Right ventricle myocardium inferior (tissue), 1 donor: ENCODE data around the gene ERC1. TPM values are rescaled to one million over a fixed set of nuclear protein-coding genes. Genes with fewer than 3 reads are reported as not detected.
"Not testable (repeated sequence)": the region's sequence is repeated elsewhere in the genome, so short reads cannot be mapped to it uniquely, and the experiment has no call there.

Source experiments
- ATAC-seq: fragments of 200-7000 bp; cut with Tn5 transposase; one replicate; pipeline ENCODE4 v1.9.1; 2020; ENCODE audit warnings: mild to moderate bottlenecking, moderate library complexity
- DNase-seq: peaks from one replicate; pipeline ENCODE4 v3.0.0; 2021; ENCODE audit errors: missing footprints
- intact Hi-C: fragments of 100-400 bp; cut with DNase I; formaldehyde crosslinking; loops from one replicate; pipeline ENCODE4 v1.11.0; 2022
- total RNA-seq: library from RNA; stranded (reverse); fragmentation: NEBNext Ultra II Directional; extraction: Animal tissue kit (Norgen Biotek cat#: 25700); gene quantifications from one replicate; pipeline ENCODE4 v1.2.1, GENCODE V29; 2021
- donor health status: DM: no; HTN: yes; CAD: no; lungs with severe emphysema.

Gene ERC1
- total RNA-seq, 1 donor from 2014 or later, result 43.1 TPM

DNA sequence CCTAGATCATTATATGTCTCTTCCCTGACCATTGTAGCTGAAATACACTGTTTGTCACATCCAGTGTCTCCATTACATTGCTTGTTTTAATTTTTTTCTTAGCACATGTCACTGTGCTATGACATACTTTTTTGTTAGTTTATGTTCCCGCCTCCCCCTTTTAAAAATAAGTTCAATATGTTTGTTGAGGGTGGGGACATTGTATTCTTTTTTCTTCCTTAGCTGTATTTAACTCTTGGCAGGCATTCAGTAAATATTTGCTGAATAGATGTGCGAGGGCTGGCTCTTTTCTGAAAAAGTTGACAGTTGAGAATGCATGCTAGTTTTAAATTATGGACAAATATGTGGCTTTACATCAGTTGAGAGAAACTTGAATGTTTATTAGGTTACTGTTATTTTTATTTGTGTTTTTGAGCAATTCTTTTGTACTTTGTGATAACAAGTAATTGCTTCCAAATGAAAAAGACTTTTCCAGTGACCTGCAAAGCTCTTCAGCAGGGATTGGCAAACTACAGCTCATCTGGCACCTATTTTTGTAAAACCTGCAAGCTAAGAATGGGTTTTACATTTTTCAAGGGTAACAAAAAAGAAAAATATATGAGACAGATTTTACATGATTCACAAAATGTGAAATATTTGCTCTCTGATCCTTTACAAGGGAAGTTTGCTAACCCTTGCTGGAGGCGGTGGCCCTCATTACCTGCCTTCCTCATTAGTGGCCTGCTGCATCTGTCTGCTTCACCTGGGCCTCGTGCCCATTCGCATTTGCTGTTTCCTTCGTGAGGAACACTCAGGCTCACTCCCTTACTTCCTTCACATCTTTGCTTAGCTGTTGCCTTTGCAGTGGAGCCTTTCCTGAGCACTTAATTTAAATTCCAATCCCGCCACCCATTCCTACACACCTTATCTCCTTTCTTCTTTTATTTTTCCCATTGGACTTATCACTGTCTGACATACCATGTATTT is 229.4 kb downstream of the ERC1 start:
- intact Hi-C loops, result no loop called here
- DNase-seq (no peak), ATAC-seq (no peak)

DNA sequence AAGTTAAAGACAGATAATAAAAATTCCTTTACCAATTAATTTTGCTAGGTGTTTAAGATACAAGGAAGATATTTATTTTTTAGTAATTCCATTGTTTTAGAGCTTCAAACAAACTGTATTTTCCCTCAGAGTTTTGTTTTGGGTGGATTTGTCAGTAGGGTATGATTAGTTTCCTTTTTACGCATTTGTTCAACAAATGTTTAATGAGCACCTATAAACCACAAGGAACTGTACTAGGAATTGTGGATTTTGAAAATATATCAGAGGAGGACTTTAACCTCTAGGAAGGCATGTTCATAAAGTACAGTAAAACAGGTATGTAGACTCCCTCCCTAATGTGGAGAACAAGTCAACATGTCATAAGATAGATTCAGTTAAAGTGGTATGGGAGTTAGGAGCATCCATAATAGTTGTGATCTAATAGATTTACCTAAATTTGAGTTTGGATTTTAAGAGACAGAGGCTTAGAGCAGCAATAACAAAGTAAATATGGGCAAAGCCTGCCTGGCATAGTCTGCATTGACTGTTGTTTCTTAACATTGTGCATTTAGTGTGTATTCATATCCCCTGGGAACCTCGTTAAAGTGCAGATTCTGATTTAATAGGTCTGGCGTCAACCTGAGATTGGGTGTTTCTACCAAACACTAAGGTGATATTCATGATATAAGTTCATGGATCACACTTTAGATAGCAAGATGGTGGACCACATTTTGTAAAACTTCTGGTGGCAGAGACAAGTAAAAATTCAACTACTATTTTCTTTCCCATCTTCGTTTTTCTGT is 232.0 kb downstream of the ERC1 start:
- intact Hi-C loops, result no loop called here
- no peak for ATAC-seq
- DNase-seq, result no peak

DNA sequence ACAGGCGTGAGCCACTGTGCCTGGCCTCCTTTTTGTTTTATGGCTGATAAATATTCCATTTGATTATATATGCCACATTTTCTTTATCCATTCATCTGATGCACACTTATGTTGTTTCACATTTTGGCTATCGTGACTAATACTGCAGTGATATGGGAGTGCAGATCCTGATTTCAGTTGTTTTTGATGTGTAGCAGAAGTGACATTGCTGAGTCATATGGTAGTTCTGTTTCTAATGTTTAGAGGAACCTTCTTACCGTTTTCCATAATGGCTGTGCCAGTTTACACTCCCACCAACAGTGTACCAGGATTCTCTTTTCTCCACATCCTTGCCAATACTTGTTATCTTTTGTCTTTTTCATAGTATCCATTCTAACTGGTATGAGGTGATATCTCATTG is 235.9 kb downstream of the ERC1 start:
- ATAC-seq (no peak), DNase-seq (no peak)
- intact Hi-C loops, result no loop called here

DNA sequence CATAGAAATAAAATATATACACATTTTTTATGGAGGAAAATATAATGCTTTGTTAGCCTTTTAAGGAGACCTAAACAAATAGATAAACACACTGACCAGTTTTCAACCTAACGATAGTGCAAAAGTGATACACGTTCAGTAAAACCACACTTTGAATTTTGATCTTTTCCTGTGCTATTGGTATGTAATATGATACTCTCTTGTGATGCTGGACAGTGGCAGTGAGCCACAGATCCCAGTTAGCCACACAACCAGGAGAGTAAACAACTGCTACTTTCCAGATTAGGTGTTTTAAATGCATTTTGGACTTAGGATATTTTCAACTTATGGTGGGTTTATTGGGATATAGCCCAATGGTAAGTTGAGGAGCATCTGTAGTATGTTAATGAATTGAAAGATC is 243.1 kb downstream of the ERC1 start:
- no peak for ATAC-seq
- DNase-seq, result no peak
- intact Hi-C loops, result no loop called here

DNA sequence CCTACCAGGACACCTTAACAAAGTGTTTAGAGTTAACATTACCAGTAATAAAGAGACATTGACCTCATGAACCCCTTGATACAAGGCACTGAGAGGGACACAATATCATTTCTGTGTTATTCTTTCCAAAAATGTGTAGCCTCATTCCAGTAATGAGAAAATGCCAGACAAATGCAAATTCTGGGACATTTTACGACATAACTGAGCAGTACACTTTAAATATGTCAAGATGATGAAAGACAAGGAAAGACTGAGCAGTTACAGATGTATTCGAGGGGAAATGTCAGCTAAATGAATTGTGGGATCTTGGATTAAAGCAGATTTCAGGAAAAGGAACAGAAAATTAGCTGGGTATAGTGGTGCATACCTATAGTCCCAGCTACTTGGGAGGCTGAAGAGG is 255.6 kb downstream of the ERC1 start:
- DNase-seq (no peak), ATAC-seq (no peak)
- intact Hi-C loops, result no loop called here

DNA sequence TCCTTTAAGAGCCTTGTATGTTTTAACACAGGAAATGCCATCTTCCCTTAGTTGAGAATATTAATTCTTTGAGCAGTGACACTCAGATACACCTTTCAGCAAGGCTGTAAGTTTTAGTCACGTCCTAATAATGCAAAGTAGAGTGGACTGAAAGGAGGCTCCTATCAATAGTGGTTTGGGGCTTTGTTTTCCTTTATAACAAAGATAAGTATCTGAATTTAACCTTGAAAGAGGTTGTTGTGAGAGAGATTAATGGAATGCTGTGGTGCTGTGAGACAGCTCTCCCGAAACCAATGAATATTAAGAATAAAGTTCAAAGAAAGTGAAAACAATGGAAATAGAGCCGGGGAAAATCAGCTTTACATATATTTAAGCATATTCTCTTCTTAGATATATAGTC is 259.6 kb downstream of the ERC1 start:
- DNase-seq, result no peak
- intact Hi-C loops, result no loop called here
- ATAC-seq, result no peak

DNA sequence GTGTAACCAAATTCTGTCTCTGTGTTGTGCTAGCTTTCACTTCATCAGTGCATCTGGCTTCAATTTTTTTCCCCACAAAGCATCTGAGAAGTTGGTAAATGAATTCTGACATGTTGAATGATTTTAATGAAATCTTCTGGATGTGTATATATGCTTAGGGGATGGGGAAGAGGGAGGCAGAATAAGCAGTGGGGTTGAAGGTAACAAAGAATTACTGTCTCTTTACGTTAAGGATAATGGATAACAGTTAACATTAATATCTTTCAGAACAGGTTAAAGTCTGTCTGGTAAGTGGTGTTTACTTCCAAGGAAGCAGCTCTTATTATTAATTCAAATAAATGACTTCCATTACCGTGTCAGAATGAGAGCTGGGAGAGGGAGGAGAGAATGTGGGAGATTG is 261.7 kb downstream of the ERC1 start:
- intact Hi-C loops, result no loop called here
- no peak for ATAC-seq

DNA sequence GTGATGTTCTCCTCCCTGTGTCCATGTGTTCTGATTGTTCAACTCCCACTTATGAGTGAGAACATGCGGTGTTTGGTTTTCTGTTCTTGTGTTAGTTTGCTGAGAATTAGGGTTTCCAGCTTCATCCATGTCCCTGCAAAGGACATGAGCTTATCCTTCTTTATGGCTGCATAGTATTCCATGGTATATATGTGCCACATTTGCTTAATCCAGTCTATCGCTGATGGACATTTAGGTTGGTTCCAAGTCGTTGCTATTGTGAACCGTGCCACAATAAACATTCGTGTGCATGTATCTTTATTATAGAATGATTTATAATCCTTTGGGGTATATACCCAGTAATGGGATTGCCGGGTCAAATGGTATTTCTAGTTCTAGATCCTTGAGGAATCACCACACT is 264.1 kb downstream of the ERC1 start:
- ATAC-seq, intact Hi-C loops, DNase-seq: not testable (repeated sequence)

More for the DNA sequence above, 261.7 kb downstream of the ERC1 start:
- DNase-seq, result no peak

DNA sequence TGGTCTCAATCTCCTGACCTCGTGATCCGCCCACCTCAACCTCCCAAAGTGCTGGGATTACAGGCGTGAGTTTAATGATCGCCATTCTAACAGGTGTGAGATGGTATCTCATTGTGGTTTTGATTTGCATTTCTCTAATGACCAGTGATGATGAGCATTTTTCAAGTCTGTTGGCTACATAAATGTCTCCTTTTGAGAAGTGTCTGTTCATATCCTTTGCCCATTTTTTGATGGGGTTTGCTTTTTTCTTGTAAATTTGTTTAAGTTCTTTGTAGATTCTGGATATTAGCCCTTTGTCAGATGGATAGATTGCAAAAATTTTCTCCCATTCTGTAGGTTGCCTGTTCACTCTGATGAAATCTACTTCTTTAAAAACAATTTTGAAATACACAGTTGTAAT is 264.8 kb downstream of the ERC1 start:
- intact Hi-C loops, result not testable (repeated sequence)

DNA sequence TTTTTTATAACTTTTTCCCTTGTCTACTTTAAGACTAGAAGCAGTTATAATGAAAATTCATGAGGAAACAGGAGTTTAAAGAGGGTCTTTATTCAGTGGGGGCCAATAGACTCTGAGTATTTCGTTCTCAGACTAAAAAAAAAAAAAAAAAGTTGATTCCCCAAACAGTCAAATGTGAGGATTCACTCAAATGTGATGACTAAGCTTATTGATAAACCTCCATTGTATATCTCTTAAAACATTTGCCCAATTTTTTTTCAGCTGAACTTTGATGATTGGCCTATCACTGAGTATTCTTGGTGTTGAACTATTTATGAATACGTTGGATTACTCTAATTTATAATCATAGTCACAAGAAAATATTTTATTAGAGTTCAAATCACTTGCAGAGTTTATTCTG is 265.3 kb downstream of the ERC1 start:
- ATAC-seq (no peak), DNase-seq (no peak)
- intact Hi-C loops, result no loop called here

More for the DNA sequence above, 264.8 kb downstream of the ERC1 start:
- DNase-seq, ATAC-seq: not testable (repeated sequence)

DNA sequence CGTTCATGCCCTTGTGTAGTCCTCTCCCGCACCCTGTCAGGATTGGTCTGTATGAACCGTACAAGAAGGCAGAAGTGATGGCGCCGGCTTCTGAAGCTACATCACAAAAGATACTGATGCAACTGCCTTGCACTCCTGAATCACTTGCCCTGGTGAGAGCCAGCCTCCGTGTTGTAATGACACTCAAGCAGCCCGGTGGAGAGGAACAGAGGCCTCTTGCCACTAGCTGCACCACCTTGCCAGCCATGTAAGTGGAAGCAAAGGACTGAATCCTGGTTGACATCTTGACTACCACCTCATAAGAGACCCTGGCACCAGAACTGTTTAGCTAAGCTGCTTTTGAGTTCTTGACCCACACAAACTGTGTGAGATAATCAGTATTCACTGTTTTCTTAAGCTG is 266.0 kb downstream of the ERC1 start:
- ATAC-seq (no peak), DNase-seq (no peak)
- intact Hi-C loops, result no loop called here

DNA sequence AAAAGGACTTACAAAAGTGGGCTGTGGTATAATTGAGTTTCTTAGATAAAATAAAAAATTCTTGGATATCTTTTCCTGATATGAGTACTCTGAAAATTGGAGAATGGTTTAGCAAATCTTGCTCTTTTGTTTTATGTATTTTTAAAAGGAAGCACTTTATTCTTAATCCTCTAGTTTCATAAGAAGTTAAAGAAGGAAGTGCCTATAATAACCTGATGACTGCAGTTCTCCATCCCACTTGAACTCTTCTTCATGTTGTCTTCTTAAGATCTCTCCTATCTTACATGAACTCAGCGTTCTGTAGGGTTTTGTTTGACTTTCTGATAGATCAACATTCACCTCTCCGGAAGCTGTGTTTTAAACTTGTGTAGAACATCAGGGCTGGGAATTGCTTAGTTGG is 271.0 kb downstream of the ERC1 start:
- no peak for ATAC-seq
- intact Hi-C loops, result no loop called here
- DNase-seq, result no peak

DNA sequence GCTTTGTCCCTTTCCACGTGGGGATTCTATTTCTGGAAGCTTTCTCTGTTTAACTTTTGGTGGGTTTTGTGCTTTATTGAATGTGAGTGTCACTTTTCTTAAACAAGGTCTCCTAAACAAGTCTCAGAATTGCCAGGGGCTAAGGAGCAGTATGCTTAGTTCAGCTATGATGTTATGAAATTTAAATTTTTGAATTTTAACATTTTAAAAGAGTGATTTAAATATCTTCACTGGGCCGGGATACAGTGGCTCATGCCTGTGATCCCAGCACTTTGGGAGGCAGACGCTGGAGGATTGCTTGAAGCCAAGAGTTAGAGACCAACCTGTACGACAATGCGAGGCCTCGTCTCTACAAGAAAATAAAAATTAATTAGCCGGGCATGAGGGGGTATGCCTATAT is 276.2 kb downstream of the ERC1 start:
- no peak for DNase-seq
- intact Hi-C loops, result no loop called here

DNA sequence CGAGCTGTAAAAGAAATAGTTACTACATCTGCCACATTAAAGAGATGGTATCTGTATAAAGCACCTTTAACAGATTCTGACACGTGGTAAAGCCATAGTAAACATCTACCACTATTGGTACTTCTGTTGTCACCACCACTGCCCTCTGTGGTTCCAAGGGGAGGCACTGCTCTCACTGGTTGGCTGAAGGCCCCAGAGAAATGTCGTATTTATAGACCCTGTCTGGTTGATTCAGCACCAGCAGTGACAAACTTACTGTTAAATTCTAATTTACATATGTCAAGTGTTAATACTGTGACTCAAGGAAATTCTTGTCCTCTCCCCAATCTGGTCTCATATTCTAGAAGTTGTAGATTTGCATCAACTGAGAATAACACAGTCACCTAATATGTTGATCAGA is 281.1 kb downstream of the ERC1 start:
- no peak for DNase-seq
- intact Hi-C loops, result no loop called here
- ATAC-seq, result no peak

More for the DNA sequence above, 276.2 kb downstream of the ERC1 start:
- no peak for ATAC-seq

DNA sequence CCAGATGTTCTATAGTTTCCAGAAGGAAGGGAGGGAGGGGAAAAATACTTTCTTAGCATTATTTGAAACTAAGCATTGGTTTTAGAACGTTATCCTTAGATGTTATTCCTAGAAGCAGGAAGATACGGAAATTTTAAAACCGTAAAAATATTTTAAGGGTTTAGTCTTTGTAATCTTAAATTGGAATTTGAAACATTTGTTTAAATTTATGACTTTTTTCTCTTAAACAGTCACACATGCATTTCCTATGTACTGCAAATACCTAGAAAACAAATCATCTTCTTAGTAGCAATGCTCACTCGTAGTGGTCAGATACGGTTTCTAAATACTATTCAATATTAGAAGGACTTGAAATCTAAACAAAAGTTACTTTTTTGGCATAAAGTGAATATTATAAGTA is 282.0 kb downstream of the ERC1 start:
- intact Hi-C loops, result no loop called here
- ATAC-seq, result no peak
- no peak for DNase-seq

DNA sequence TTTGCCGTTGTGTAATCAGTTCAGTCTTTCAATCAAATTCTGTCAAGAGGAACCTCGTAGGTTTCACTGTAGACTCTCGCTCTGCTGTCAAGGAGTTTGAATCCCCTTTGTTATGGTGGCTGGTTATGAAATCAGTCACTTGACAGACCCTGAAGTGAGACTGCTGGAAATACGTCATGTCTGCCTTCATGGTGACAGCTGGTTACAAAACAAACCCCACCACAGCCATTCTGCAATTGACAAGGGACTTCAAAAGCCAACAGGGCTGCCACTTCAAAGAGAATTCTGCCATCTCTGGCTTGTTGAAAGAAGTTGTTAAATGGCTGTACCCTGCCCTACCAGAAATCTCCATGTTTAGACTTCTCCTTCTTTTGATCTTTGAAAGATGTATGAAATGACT is 286.9 kb downstream of the ERC1 start:
- no peak for ATAC-seq
- no peak for DNase-seq
- intact Hi-C loops, result no loop called here

DNA sequence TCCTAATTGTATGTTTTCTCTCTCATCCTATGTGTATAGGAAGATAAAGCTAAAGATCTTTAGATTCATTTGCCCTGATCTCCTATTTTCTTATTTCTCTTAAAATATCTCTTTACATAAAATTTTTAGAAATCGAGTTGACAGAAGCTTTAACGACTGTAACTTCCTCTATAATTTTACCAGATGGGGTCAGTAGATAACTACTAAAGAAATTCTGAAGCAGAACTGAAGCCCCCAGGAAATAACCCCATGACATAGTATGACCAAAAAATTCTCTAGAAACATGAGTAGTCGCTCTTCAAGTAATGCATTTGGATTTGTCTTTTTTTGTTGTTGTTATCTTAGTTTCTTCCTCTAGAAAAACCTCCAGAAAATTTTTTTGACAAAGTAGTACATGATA is 288.0 kb downstream of the ERC1 start:
- DNase-seq (no peak), ATAC-seq (no peak)
- intact Hi-C loops, result no loop called here

DNA sequence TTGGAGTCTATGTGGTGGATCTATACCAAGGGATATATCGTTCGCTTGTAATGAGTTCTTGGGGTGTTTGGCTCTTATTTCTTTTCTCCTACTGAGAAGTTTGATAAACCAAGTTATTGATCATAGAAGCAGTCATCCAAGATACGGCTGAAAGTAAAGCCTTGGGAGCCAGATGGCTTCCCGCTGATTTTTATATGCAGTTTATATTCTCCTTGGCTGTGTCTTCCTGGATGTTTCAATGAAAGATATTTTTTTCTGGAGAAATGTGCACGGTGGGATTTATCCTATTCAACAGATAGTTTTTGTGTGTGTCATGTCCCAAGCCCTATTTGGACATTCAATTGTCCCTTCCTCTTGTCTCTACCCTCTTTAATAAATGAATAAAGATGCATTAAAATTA is 289.0 kb downstream of the ERC1 start:
- ATAC-seq (no peak), DNase-seq (no peak)
- intact Hi-C loops, result loop anchor here (10.0 kb wide), 1 partner anchor 305 kb away; no protein-coding TSS in a partner anchor

DNA sequence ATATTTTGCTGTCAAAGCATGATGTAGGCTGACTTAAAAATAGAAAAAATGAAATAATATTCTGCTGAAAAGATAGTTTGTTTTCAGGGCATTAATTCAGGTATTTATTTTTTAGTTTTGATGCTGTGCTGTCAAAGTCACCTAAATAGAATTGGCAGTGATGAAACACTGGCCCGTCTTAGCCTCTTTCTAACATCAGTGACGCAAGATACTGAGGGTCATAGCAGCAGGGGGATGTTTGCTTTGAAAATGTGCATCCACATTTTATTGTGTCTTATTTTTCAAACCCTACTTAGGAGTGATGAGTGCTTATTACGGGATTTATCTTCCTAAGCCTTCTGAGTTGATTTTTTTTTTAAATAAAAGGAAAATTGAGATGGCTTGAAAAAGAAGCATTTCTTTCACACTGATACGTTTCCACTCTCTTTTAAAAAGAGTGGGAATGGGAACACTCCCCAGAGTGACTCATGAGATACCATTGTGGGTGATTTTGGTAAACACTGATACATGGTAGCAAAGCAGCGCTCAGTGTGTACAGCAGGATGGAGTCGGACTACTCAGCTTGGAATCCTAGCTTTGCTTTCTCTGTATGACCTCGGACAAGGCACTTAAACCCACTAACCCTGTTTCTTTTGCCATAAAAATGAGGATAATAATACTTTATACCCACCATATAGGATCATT is 290.8 kb downstream of the ERC1 start:
- DNase-seq, result no peak
- peak; percentile 67 for ATAC-seq
- intact Hi-C loops, result loop anchor here (10.0 kb wide), 1 partner anchor 303 kb away; no protein-coding TSS in a partner anchor
